HG02610 (cell line): Measurements from ENCODE around the gene FGD5.

Experiments
- ATAC-seq: cut with Tn5 transposase; IDR thresholded peaks from one replicate; pipeline ENCODE4 v1.9.1; 2021; ENCODE audit warnings: mild to moderate bottlenecking, moderate library complexity; ENCODE audit not compliant: unreplicated experiment

The FGD5 gene

GRCh38 chr3:14959359-14959943, 140.7 kb downstream of the FGD5 start:
- ATAC-seq: peak; percentile 59

GRCh38 chr3:14962762-14963161, 144.0 kb downstream of the FGD5 start:
- ATAC-seq: no peak

GRCh38 chr3:14967285-14967684, 148.5 kb downstream of the FGD5 start:
- no peak for ATAC-seq

GRCh38 chr3:14969671-14970070, 150.9 kb downstream of the FGD5 start:
- no peak for ATAC-seq

GRCh38 chr3:14976317-14976716, 157.6 kb downstream of the FGD5 start:
- ATAC-seq: no peak

- ATAC-seq: peak; percentile 84
These were observed 161.9 kb downstream of the FGD5 start for GRCh38 chr3:14980689-14981088.
